ENCODE measurements around the gene FOXJ3.

DNA sequence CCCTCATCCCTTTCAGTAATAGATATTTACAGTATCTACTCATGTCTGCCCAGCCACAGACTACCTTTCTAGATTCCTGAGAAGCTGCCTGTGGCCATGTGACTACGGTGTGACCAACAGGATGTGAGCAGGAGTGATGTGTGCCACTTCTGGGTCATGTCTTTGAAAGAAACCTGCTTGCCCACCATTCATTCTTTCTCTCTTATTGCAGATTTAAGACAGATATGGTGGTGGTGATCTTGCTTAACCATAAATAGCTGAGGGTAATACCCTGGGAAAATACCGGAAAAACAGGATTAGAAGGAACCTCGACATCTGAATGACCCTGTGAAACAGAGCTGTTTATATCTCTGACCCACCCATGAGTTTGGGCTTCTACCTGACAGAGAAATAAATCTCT is 128.9 kb downstream of the FOXJ3 start:
- no peak for TF ChIP-seq POLR2AphosphoS5 (IDR thresholded peaks at IDR 0.05; ENCODE audit: insufficient read depth in 1 of 2, low read depth in 1 of 2)
- no peak for TF ChIP-seq CTCF (IDR thresholded peaks at IDR 0.05)

Measured in vagina (tissue), 2 donors.